ENCODE data around the gene CCDC154.

DNA sequence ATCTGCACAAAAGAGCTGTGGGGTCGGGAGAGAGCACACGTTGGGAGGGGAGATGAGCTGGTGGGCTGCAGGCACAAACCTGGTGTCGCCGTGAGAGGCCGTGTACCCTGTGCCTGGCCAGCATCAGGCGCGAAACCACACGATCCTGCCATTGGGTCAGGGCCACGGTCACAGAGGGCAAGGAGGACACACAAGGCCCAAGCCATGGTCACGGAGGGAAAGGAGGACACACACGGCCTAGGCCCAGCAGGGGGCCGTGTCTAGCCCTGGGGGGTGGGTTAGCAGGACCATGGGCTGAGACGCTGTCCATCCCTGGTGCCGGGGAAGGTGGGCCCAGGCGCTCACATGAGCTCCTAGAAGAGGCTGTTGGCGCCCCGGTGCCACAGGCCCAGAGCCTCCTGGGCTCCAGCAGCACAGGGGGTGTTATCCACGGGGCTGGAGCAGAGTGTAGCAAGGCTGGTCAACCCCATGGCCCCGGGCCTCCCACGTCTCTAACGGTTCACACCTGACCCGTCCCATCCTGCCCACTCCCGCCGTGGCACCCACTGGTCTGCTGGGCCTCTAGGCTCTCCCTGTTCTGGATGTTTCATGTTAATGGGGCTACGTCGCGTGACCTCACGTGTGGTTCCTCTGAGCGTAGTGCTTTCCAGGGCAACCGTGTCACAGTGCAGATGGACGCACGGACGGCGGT is 7.5 kb upstream of the CCDC154 start:
- TF ChIP-seq, protein P1, sequence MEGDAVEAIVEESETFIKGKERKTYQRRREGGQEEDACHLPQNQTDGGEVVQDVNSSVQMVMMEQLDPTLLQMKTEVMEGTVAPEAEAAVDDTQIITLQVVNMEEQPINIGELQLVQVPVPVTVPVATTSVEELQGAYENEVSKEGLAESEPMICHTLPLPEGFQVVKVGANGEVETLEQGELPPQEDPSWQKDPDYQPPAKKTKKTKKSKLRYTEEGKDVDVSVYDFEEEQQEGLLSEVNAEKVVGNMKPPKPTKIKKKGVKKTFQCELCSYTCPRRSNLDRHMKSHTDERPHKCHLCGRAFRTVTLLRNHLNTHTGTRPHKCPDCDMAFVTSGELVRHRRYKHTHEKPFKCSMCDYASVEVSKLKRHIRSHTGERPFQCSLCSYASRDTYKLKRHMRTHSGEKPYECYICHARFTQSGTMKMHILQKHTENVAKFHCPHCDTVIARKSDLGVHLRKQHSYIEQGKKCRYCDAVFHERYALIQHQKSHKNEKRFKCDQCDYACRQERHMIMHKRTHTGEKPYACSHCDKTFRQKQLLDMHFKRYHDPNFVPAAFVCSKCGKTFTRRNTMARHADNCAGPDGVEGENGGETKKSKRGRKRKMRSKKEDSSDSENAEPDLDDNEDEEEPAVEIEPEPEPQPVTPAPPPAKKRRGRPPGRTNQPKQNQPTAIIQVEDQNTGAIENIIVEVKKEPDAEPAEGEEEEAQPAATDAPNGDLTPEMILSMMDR (conservative IDR thresholded peaks at IDR 0.05; ENCODE audit: low read depth in 2 of 2): no peak
- TF ChIP-seq POLR2AphosphoS5 (IDR thresholded peaks at IDR 0.05; ENCODE audit: low read depth) (no peak), EZH2 (IDR thresholded peaks at IDR 0.05; ENCODE audit: low read depth, unreplicated experiment) (no peak), EZH2phosphoT487 (IDR thresholded peaks at IDR 0.05; ENCODE audit: unreplicated experiment) (no peak), CREB1 (CRISPR knock-in tag; IDR thresholded peaks at IDR 0.05; ENCODE audit: low read depth) (no peak), JUNB (IDR thresholded peaks at IDR 0.05; ENCODE audit: unreplicated experiment) (no peak), ZNF114 (CRISPR knock-in tag; IDR thresholded peaks at IDR 0.05) (no peak), NANOG (IDR thresholded peaks at IDR 0.05; ENCODE audit: borderline replicate concordance) (no peak), ZNF331 (CRISPR knock-in tag; IDR thresholded peaks at IDR 0.05; ENCODE audit: low read depth) (no peak), STAT1 (IDR thresholded peaks at IDR 0.05; ENCODE audit: unreplicated experiment) (no peak)
- TF ChIP-seq, protein P2, sequence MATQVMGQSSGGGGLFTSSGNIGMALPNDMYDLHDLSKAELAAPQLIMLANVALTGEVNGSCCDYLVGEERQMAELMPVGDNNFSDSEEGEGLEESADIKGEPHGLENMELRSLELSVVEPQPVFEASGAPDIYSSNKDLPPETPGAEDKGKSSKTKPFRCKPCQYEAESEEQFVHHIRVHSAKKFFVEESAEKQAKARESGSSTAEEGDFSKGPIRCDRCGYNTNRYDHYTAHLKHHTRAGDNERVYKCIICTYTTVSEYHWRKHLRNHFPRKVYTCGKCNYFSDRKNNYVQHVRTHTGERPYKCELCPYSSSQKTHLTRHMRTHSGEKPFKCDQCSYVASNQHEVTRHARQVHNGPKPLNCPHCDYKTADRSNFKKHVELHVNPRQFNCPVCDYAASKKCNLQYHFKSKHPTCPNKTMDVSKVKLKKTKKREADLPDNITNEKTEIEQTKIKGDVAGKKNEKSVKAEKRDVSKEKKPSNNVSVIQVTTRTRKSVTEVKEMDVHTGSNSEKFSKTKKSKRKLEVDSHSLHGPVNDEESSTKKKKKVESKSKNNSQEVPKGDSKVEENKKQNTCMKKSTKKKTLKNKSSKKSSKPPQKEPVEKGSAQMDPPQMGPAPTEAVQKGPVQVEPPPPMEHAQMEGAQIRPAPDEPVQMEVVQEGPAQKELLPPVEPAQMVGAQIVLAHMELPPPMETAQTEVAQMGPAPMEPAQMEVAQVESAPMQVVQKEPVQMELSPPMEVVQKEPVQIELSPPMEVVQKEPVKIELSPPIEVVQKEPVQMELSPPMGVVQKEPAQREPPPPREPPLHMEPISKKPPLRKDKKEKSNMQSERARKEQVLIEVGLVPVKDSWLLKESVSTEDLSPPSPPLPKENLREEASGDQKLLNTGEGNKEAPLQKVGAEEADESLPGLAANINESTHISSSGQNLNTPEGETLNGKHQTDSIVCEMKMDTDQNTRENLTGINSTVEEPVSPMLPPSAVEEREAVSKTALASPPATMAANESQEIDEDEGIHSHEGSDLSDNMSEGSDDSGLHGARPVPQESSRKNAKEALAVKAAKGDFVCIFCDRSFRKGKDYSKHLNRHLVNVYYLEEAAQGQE (IDR thresholded peaks at IDR 0.05; ENCODE audit: unreplicated experiment): no peak
- TF ChIP-seq, protein P3, sequence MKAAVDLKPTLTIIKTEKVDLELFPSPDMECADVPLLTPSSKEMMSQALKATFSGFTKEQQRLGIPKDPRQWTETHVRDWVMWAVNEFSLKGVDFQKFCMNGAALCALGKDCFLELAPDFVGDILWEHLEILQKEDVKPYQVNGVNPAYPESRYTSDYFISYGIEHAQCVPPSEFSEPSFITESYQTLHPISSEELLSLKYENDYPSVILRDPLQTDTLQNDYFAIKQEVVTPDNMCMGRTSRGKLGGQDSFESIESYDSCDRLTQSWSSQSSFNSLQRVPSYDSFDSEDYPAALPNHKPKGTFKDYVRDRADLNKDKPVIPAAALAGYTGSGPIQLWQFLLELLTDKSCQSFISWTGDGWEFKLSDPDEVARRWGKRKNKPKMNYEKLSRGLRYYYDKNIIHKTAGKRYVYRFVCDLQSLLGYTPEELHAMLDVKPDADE (IDR thresholded peaks at IDR 0.05): no peak
- TF ChIP-seq, protein P4, sequence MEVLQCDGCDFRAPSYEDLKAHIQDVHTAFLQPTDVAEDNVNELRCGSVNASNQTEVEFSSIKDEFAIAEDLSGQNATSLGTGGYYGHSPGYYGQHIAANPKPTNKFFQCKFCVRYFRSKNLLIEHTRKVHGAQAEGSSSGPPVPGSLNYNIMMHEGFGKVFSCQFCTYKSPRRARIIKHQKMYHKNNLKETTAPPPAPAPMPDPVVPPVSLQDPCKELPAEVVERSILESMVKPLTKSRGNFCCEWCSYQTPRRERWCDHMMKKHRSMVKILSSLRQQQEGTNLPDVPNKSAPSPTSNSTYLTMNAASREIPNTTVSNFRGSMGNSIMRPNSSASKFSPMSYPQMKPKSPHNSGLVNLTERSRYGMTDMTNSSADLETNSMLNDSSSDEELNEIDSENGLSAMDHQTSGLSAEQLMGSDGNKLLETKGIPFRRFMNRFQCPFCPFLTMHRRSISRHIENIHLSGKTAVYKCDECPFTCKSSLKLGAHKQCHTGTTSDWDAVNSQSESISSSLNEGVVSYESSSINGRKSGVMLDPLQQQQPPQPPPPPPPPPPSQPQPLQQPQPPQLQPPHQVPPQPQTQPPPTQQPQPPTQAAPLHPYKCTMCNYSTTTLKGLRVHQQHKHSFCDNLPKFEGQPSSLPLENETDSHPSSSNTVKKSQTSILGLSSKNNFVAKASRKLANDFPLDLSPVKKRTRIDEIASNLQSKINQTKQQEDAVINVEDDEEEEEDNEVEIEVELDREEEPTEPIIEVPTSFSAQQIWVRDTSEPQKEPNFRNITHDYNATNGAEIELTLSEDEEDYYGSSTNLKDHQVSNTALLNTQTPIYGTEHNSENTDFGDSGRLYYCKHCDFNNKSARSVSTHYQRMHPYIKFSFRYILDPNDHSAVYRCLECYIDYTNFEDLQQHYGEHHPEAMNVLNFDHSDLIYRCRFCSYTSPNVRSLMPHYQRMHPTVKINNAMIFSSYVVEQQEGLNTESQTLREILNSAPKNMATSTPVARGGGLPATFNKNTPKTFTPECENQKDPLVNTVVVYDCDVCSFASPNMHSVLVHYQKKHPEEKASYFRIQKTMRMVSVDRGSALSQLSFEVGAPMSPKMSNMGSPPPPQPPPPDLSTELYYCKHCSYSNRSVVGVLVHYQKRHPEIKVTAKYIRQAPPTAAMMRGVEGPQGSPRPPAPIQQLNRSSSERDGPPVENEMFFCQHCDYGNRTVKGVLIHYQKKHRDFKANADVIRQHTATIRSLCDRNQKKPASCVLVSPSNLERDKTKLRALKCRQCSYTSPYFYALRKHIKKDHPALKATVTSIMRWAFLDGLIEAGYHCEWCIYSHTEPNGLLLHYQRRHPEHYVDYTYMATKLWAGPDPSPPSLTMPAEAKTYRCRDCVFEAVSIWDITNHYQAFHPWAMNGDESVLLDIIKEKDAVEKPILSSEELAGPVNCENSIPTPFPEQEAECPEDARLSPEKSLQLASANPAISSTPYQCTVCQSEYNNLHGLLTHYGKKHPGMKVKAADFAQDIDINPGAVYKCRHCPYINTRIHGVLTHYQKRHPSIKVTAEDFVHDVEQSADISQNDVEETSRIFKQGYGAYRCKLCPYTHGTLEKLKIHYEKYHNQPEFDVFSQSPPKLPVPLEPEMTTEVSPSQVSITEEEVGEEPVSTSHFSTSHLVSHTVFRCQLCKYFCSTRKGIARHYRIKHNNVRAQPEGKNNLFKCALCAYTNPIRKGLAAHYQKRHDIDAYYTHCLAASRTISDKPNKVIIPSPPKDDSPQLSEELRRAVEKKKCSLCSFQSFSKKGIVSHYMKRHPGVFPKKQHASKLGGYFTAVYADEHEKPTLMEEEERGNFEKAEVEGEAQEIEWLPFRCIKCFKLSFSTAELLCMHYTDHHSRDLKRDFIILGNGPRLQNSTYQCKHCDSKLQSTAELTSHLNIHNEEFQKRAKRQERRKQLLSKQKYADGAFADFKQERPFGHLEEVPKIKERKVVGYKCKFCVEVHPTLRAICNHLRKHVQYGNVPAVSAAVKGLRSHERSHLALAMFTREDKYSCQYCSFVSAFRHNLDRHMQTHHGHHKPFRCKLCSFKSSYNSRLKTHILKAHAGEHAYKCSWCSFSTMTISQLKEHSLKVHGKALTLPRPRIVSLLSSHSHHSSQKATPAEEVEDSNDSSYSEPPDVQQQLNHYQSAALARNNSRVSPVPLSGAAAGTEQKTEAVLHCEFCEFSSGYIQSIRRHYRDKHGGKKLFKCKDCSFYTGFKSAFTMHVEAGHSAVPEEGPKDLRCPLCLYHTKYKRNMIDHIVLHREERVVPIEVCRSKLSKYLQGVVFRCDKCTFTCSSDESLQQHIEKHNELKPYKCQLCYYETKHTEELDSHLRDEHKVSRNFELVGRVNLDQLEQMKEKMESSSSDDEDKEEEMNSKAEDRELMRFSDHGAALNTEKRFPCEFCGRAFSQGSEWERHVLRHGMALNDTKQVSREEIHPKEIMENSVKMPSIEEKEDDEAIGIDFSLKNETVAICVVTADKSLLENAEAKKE (CRISPR knock-in tag; IDR thresholded peaks at IDR 0.05): no peak

Measured in GM23338 (cell line).